ENCODE data around the gene MOCS1.

The MOCS1 gene

DNA sequence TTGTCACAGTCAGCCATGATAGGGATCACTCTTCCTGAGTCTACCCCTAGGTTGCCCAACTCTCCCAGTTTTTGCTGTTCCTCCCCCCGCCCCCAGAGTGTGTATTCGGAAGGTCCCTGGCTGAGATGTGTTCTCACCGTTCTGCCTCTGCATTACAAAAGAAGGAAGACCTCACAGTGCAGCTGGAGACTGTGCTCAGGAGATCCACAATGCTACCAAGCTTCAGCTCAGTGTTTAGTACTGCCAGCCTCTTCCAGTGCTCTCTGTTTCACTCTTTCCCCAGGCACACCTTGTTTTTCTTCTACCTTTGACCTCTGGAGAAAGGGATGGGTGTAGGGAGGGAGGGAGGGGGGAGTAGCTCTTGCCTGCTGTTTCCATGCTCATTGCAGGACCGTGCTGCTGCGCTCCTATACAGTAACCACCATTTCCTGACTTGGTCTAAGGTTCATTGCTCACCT is 13.4 kb upstream of the MOCS1 start:
- DNase-seq, result no peak

DNA sequence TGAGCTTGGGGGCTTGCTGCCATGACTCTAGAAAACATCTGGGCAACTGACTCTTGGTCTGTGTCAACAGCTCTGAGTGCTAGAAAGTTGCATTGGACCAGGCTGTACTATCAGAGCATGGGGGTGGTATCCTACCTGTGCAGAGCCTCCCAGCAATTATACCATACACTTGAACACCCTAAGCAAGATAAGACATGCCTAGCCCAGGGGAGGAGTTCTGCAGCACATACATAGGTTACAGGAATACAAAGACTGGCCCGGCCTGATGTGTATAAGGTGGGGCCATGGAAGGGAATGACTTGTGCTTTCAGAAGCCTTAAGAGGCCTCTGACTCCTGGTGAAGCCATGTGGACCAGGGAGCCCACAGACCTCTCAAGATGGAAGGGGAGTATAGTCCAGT is 11.4 kb upstream of the MOCS1 start:
- DNase-seq, result no peak

DNA sequence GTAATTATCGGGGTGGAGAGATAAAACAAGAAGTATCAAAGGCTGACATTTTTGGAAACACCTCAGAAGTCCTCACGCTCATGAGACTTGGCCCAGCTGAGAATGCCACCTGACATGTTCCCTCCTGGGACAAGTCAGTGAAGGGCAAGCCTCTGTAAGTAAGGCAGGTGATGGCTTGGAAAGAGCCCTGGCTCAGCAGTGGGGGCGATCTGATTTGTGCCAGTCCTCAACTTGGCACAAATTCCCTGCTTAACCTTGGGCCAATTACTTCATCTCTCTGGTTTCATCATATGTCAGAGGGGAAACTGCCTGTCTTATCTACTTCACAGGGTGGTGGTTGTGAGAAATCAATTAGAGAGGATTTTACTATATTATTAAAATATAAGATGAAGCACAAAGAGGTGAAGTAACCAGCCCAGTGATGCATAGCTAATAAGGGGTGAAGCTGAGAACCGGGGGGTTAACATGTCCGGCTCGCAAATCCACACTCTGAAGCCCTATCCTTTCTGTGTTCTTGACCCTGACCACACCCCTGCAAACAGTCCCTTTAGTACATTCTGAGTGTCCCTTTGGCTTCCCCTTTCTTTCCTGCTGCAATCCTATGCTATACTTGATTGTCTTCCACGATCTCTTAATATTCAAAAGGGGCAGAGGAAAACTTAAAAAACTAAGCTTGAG is 8.8 kb upstream of the MOCS1 start:
- DNase-seq, result no peak

DNA sequence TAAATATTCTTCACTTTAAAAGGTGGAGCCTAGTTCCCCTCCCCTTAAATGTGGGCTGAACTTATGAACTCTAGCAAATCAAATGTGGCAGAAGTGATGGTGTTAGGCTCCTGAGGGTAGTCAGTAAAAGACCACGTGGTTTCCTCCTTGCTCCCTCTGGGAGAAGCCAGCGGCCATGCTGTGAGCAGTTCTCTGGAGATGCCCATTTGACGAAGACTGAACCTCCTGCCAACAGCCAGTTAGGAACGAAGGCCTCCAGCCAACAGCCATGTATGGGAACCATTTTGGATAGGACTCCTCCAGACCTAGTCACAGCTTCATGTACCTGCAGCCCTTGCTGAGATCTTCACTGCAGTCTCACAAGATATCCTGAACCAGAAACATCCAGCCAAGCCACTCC is 7.6 kb upstream of the MOCS1 start:
- DNase-seq, result no peak

DNA sequence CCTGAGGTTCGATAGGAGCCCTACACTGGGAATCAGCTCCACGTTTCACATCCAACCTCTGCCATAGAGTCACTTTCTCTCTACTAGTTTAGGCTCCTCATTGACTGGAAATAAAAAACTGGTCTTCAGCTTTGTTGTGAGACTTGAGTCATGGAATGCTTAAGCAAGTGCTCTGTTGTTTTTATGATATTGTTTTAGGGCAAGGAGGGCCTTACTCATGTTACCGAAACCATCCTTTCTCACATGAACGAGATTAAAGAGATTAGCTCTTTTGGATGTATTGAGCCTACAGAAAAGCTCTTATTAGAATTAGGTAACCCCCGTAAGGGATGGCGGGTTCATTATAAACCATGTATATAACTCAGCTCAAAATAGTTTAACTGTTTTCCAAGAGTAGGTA is 6.9 kb upstream of the MOCS1 start:
- DNase-seq, result no peak

DNA sequence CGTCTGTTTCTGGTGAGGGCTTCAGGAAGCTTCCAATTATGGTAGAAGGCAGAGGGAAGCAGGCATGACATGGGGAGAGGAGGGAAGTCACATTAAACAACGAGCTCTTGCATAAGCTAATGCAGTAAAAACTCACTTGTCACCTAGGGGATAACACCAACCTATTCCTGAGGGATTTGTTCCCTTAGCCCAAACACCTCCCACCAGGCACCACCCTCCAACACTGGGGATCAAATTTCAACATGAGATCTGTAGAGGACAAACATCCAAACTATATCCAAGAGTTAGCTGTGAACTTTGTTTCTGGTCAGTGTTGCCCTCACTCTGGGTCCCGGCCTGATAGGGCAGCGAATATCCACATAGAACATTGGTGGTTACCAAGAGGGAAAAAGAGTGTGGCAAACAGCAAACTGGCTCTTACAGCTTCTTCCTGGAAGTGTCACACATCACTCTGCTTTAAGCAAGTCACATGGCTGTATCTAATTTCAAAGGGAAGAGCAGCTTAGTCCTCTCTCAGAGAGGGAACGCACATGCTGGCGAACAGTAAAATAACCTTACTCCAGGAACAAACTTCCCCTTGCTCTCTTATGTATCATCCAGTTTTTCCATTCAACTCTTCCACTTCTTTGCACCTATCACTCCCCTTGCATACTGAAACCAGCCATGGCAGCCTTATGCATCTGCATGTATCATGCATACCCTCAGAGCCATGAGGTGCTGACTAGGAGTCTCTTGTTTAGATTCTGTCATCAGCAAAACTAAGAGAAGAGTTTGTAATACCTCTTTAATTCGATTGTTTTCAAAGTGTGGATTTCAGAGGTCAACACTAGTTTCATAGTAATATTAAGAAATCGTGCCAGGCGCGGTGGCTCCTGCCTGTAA is 4.8 kb upstream of the MOCS1 start:
- no peak for DNase-seq

DNA sequence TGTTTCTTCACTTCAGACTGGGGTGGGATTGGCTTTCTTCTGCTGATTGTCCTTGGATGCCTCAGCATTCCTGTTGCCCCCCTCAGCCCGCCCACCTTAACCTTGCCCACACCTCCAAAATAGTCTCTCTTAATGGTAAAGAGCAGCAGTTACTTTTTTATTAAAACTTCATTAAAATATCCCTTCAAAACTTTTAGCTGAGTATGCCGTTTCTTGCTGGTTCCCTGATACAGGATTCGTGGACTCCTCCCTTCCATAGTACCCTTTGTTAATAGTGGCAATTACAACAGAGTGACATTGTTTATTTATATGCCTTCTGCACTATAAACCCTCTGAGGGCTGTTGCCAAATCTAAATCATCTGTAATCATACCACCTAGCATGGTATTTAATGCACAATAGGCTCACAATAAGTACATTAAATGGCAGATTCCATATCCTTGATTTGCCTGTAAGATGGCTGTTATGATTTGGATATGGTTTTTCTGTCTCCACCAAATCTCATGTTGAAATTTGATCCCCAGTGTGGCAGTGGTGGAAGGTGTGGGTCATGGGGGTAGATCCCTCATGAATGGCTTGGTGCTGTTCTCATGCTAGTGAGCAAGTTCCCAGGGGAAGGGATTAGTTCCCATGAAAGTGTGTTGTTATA is 3.5 kb upstream of the MOCS1 start:
- no peak for DNase-seq

DNA sequence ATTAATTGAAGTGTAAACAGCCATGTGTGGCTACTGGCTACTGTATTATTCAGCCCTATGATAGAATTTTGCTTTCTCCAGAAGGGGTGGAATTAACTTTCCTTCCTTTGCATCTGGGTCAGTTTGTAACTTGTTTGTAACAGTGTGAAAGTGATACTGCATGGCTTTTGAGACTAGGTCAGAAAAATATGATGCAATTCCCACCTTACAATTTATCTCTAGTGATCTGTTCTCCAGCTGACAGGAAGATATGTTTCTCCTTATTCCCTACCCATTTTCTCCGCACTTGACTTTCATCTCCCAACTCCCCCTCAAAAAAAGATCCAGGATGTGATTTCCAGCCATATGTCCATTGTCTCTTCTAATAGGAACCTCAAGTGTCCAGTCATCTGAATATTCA is 2.6 kb upstream of the MOCS1 start:
- no peak for DNase-seq

DNA sequence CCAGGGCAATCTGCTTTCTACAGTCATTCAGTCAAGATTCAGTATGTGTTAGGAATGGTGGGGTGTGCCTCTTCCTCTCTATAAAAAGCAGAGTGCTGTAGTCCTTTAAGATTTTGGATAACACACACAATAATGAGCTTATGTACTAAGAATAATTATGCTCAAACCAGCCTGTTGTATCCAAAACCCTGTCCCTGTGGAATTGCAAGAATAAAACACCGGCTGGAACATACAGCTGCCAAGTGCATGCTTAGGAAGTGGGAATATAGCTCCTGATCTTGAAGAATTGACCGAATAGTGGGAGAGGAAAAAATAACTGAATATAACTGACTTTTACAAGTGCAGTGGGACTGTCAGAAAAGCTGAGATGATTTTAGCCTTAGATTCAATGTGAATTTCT is 979 bp upstream of the MOCS1 start:
- DNase-seq, result no peak

DNA sequence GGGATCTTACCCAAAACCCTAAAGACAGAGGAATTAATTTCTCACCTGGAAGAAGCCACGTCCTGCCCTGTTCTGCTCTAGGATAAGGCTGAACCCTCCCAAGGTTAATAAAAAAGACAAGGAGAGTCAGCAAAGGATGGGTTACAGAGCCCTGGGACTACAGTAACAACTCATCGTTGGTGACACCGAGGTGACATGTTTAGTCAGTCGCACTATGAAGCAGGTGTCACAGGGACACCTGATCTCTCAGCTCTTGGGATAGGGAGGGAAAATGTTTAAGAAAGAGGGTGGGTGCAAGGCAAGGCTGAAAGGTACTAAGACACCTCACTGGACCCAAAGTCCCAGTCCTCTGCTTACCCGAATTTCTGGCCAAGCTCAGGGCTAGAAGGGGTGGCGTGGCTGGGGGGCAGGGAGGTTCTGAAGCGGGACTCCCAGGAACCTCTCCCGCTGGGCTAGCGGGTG is 562 bp downstream of the MOCS1 start:
- no peak for DNase-seq

DNA sequence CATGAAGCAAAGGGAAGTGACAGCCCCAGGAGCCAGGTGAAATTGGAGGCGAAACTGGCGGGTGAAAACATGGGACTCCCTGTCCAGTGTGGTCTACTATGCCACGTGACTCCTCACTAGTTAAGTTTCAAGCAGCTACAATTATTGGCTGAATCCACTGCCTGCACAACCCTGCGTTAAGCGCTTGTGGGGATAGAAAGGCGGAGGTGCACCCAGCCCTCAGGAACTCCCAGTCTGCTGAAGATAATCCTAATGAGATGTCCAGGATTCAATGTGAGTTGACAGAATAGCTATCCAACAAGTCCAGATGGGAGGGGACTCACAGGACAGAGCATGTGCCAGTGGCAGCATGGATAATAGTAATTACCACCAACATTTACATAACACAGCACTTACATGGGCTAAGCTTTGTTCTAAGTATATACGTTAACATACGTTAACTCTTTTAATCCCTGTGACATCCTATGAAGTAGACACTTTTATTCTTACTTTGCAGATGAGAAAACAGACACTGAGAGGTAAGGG is 1.8 kb downstream of the MOCS1 start:
- DNase-seq, result no peak

DNA sequence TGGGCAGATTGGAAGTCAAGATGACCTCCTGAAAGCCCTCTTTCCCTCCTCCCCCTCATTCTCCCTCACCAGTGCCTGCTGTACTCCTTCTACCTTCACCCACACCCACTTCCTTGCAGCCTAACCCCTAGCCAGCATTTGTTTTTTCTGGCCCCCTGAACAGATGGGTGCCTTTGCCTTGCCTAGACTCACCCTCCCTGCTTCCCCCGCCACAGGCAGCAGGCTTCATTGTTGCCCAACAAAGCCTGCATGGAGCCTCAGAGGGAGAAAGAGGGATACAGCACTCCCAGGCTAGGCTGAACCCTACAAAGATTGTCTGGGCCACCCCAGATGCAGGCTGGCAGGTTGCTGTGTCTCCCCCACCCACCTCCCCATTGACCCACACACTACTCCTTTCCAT is 2.7 kb downstream of the MOCS1 start:
- no peak for DNase-seq

DNA sequence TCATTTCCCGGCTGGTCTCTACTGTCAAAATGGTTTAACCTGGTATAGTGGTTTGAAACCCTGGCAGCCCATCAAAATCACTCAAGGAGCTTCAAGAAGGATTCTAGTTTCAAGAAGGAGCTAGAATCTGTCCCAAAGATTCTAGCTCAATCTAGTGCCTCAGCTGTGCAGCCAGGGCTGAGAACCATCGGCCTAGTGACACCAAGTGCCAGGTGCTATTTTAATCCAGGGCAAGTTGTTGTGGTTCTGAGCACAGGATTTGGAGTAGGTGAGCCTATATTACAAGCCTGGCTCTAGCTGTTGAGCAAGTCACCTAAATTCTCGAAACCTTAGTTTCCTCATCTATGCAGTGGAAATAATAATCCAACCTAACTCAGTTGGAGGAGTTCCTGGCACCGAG is 3.7 kb downstream of the MOCS1 start:
- DNase-seq, result no peak

DNA sequence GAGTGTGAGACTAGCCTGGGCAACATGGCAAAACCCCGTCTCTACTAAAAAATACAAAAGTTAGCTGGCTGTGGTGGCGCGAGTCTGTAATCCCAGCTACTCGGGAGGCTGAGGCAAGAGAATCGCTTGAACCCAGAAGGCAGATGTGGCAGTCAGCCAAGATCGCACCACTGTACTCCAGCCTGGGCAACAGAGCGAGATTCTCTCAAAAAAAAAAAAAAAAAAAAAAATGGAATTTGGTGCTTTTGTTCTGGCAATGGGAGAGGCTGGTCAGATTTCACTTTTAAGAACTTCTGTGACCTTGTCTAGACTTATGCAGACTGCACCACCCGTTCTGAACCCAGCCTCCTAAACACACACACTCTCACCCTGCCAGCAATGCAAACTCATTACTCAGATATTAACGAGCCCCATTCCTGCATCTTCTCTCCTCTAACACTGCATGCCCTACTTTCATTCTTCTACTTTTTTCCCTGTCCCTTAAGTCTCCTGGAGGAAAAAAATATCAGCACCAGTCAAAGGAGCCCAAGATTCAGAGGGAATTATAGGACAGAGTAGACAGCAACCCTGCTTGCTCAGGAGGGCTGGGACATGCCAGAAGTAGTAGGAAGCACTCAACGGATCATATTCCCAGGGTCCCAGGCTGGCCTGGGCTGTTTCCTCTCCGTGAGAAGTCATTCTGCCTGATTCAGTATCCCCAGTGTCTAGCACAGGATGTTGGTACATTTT is 4.4 kb downstream of the MOCS1 start:
- no peak for DNase-seq

DNA sequence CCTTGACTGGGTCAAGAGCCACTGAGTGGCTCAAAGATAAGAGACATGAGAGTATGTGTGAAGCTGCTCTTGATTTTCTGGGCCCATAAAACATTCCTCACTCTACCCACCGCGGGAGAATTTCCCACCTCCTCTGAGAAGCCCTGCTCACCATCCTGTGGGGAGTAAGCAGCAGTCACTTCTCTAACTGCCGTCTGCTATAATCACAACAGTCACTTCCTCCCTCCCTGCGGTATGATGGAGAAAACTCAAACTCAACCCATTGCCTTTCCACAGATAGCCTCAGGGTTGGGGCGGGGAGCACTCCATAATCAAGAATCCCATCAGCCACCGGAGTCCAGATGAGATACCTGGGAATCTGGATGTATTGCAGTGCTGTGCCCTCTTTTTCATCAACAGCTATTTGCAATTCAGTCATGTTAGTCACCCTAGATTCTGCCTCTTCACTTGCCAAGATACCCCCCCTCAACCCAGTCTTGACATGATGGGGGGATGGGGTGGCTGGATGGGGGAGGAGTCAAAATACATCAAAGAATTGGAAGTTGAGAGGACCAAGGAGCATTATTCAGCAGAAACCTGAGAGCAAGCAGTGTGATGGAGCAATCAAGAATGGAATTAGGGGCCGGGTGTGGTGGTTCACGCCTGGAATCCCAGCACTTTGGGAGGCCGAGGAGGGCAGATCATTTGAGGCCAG is 5.1 kb downstream of the MOCS1 start:
- no peak for DNase-seq

DNA sequence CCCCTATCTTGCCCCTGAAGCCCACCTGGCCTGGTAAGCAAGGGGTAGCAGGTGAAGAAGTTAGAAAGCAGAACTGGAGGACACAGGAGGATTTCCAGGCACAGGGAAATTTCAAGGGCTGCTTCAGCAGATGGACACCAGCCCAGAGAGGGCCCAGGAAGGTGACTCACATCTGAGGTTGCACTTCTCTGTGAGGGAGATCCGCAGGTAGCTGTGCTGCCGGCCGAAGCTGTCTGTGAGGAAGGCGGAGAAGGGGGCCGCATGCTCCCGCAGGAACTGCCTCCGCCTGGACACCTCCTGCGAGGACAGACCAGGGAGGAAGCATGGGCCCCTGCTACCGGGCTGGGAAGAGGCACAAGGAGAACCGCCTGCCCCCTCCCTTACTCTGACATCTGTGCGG is 7.1 kb downstream of the MOCS1 start:
- no peak for DNase-seq

DNA sequence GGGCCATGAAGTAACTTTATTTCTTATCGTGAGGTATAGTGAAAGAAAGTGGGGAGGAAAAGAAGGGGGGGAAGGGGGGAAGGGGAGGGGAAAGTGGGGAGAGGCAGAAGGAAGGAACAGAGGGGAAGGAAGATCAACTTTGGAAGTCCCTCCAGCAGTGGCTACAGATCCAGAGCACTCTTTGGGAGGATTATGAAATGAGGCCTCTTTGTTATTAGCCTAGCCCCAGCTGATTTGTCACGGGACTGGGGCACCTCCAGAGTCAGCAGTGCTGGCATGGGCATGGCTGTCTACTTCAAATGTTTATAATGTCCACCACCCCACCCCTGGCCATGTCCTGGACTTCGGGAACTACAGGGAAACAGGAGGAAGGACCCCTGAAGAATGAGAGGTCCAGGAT is 7.6 kb downstream of the MOCS1 start:
- DNase-seq, result no peak

DNA sequence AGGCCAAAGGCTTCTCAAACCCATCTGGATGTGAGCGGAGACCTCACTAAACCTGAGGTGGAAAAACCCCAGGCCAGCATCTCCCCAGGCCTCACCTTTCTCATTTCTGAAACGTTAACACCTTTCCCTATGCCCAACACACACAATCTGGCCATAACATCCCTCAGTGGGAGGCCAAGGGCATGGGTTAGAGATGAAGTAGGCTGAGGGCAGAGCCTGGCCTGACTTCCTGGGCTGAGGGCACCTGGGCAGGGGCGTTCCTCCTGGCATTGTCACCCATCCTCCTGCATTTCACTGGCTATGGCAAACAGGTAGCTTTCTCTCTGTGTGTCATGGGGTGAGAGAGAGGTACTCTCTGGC is 8.4 kb downstream of the MOCS1 start:
- DNase-seq, result no peak

DNA sequence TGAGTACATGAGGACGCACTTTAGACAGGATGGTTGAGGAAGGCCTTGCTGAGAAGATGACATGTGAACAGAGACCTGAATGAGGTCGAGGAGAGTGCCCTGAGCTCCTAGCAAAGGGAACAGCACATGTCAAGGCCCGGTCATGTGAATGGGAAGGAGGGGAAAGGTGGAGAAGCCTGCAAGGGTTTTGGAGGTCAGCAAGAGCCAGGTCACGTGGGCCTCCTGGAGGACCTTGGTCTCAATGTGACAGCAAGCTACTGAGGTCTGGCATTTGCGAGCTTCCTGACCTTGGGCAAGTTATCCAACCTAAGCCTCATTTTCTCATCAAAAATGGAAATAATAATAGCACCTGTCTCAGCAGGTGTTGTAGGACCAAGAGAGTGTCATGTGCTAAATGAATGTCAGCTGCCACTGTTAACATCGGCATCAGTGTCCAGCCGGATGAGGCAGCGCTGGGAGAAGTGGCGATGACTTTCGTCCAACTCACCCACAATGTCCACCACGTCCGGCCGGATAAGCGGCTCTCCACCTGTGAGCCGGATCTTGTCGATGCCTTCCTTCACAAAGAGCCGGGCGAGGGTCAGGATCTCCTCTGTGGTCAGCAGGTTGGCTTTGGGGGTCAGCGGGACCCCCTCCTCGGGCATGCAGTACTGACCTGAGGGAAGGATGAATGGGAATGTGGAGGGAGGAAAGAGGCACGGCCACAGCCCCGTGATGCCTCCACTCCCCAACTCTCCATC is 8.9 kb downstream of the MOCS1 start:
- DNase-seq, result no peak

DNA sequence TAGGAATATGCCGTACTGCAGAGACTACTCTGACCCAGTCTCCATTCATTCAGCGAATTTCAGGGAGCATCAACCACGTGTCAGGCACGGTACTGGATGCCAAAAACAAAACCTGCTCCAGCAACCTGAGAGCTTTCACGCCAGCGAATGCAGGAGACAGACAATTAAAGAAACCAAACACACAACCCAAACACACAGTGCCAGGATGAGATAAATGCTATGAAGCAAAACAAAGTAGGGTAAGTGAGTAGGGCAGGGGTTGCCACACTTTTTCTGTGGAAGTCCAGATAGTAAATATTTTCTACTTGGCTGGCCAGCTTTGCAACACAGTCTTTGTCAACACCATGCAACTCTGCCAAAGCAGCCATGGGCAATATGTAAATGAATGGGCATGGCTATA is 10.0 kb downstream of the MOCS1 start:
- no peak for DNase-seq

DNA sequence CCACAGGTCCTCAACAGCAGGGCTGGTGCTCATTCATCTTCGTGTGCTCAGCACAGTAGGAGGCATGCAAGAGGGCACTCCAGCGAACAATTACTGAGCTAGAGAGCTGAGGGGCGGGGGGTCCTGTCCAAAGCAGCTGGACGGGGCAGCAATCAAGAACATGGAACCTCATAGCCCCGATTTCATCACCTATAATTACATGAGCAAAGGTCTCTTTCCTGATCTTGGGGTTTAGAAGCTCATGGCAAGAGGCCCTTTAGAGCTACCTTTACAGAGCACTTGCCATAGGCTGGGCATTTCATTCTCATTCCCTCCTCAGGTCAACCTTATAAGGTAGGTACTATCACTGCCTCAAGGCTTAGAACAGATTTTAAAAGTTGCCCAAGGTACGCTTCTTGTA is 10.4 kb downstream of the MOCS1 start:
- no peak for DNase-seq

DNA sequence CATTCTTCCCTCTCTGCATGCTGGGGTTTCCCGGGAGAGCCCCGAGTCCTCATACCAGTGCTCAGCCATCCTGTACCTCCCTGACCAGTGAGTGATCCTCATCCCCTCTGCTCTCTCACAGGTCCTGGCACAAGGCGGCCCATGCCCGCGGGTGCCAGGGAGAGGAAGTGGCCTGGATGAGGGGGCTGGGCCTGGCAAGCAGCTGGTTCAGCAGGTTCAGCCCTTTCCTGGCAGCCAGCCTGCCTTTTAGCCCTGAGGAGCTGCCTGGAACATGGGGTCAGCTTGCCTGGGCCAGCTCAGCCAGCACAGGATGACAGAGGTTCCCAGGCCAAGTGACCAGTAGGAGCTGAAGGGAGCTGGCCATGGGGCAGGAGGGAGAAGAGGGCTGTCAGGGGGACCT is 10.9 kb downstream of the MOCS1 start:
- DNase-seq, result no peak
